ENCODE results near the gene CAMK1D.
"Not testable (repeated sequence)": the region's sequence is repeated elsewhere in the genome, so short reads cannot be mapped to it uniquely, and the experiment has no call there.

Gene CAMK1D

GRCh38 chr10:12839941-12840611, 490.7 kb downstream of the CAMK1D start:
- no peaks in the 10 kb centered on the region for H3K4me1 Mint-ChIP-seq
- no peak for ATAC-seq
- no peak overlapping the region for H3K27ac Mint-ChIP-seq
- H3K9me3 Mint-ChIP-seq, result no peaks in the 10 kb centered on the region
- no peak for DNase-seq
- H3K27me3 Mint-ChIP-seq, result peaks cover 6% of the 10 kb centered on the region
- H3K4me3 Mint-ChIP-seq, result no peak overlapping the region

- no peak overlapping the region for H3K4me3 Mint-ChIP-seq
- no peak for ATAC-seq
- H3K9me3 Mint-ChIP-seq, result no peaks in the 10 kb centered on the region
These were observed 492.1 kb downstream of the CAMK1D start for GRCh38 chr10:12841426-12841825.

GRCh38 chr10:12841826-12842225, 492.5 kb downstream of the CAMK1D start:
- H3K27me3 Mint-ChIP-seq, result peaks cover 9% of the 10 kb centered on the region
- no peak overlapping the region for H3K27ac Mint-ChIP-seq

More at GRCh38 chr10:12841426-12841825, 492.1 kb downstream of the CAMK1D start:
- Mint-ChIP-seq H3K27me3 (peaks cover 9% of the 10 kb centered on the region), H3K4me1 (no peaks in the 10 kb centered on the region), H3K27ac (no peak overlapping the region)
- no peak for DNase-seq

GRCh38 chr10:12842310-12842709, 493.0 kb downstream of the CAMK1D start:
- no peak for ATAC-seq
- H3K9me3 Mint-ChIP-seq, result no peaks in the 10 kb centered on the region

More at GRCh38 chr10:12841826-12842225, 492.5 kb downstream of the CAMK1D start:
- ATAC-seq, result no peak
- no peaks in the 10 kb centered on the region for H3K4me1 Mint-ChIP-seq
- no peak for DNase-seq
- H3K4me3 Mint-ChIP-seq, result no peak overlapping the region
- H3K9me3 Mint-ChIP-seq, result no peaks in the 10 kb centered on the region

GRCh38 chr10:12843296-12843945, 494.1 kb downstream of the CAMK1D start:
- Mint-ChIP-seq H3K27ac (peak overlapping the region in 1 of 2 donors; percentile 60), H3K4me3 (no peak overlapping the region), H3K27me3 (peaks cover 11% of the 10 kb centered on the region), H3K4me1 (no peaks in the 10 kb centered on the region), H3K9me3 (no peaks in the 10 kb centered on the region)
- ATAC-seq, result no peak
- DNase-seq, result no peak

More at GRCh38 chr10:12842310-12842709, 493.0 kb downstream of the CAMK1D start:
- no peak overlapping the region for H3K27ac Mint-ChIP-seq
- H3K4me3 Mint-ChIP-seq, result no peak overlapping the region
- no peaks in the 10 kb centered on the region for H3K4me1 Mint-ChIP-seq
- no peak for DNase-seq
- peaks cover 9% of the 10 kb centered on the region for H3K27me3 Mint-ChIP-seq

- H3K9me3 Mint-ChIP-seq, result no peaks in the 10 kb centered on the region
- ATAC-seq (no peak), DNase-seq (no peak)
- H3K27me3 Mint-ChIP-seq, result peaks cover 26% of the 10 kb centered on the region
- H3K27ac Mint-ChIP-seq, result no peak overlapping the region
- peaks cover 9% of the 10 kb centered on the region for H3K4me1 Mint-ChIP-seq
- no peak overlapping the region for H3K4me3 Mint-ChIP-seq
These were observed 495.6 kb downstream of the CAMK1D start for GRCh38 chr10:12844811-12845483.

- ATAC-seq (no peak), DNase-seq (no peak)
- Mint-ChIP-seq H3K27me3 (peaks cover 33% of the 10 kb centered on the region), H3K9me3 (no peaks in the 10 kb centered on the region), H3K27ac (no peak overlapping the region), H3K4me3 (no peak overlapping the region), H3K4me1 (peaks cover 9% of the 10 kb centered on the region)
These were observed 497.4 kb downstream of the CAMK1D start for GRCh38 chr10:12846718-12847117.

GRCh38 chr10:12847361-12847975, 498.1 kb downstream of the CAMK1D start:
- ATAC-seq (no peak), DNase-seq (peak; percentile 15 to 28)
- Mint-ChIP-seq H3K9me3 (no peaks in the 10 kb centered on the region), H3K27ac (no peak overlapping the region), H3K4me1 (peaks cover 9% of the 10 kb centered on the region), H3K27me3 (peaks cover 33% of the 10 kb centered on the region), H3K4me3 (no peak overlapping the region)

GRCh38 chr10:12848439-12849173, 499.3 kb downstream of the CAMK1D start:
- ATAC-seq (no peak), DNase-seq (no peak)
- Mint-ChIP-seq H3K27me3 (peaks cover 33% of the 10 kb centered on the region), H3K9me3 (no peaks in the 10 kb centered on the region), H3K27ac (no peak overlapping the region), H3K4me3 (no peak overlapping the region), H3K4me1 (peaks cover 9% of the 10 kb centered on the region)

- Mint-ChIP-seq H3K27ac (no peak overlapping the region), H3K4me1 (peaks cover 9% of the 10 kb centered on the region), H3K9me3 (no peaks in the 10 kb centered on the region), H3K27me3 (peaks cover 33% of the 10 kb centered on the region), H3K4me3 (peak overlapping the region in 1 of 2 donors; percentile 24)
- ATAC-seq, result peak; percentile 63
- peak in 1 of 2 donors; percentile 8 for DNase-seq
These were observed 500.2 kb downstream of the CAMK1D start for GRCh38 chr10:12849319-12850181.

- H3K27me3 Mint-ChIP-seq, result peaks cover 39% of the 10 kb centered on the region
- H3K4me1 Mint-ChIP-seq, result peaks cover 9% of the 10 kb centered on the region
- DNase-seq (no peak), ATAC-seq (no peak)
- H3K4me3 Mint-ChIP-seq, result no peak overlapping the region
- H3K27ac Mint-ChIP-seq, result no peak overlapping the region
- H3K9me3 Mint-ChIP-seq, result no peaks in the 10 kb centered on the region
These were observed 503.3 kb downstream of the CAMK1D start for GRCh38 chr10:12852687-12853086.

- peaks cover 45% of the 10 kb centered on the region for H3K27me3 Mint-ChIP-seq
These were observed 505.6 kb downstream of the CAMK1D start for GRCh38 chr10:12854988-12855387.

GRCh38 chr10:12862459-12862858, 513.1 kb downstream of the CAMK1D start:
- H3K27ac Mint-ChIP-seq, result no peak overlapping the region
- H3K4me1 Mint-ChIP-seq, result no peaks in the 10 kb centered on the region
- no peak for DNase-seq
- no peaks in the 10 kb centered on the region for H3K9me3 Mint-ChIP-seq
- peaks cover 28% of the 10 kb centered on the region for H3K27me3 Mint-ChIP-seq
- no peak for ATAC-seq
- H3K4me3 Mint-ChIP-seq, result no peak overlapping the region

More at GRCh38 chr10:12854988-12855387, 505.6 kb downstream of the CAMK1D start:
- Mint-ChIP-seq H3K9me3 (no peaks in the 10 kb centered on the region), H3K27ac (no peak overlapping the region), H3K4me1 (no peaks in the 10 kb centered on the region), H3K4me3 (no peak overlapping the region)
- DNase-seq (no peak), ATAC-seq (no peak)

GRCh38 chr10:12865515-12865914, 516.2 kb downstream of the CAMK1D start:
- not testable (repeated sequence) for H3K9me3 Mint-ChIP-seq, H3K27me3 Mint-ChIP-seq, H3K4me1 Mint-ChIP-seq, ATAC-seq, H3K27ac Mint-ChIP-seq, DNase-seq, H3K4me3 Mint-ChIP-seq
